ENCODE data around the gene ZNF530. TPM values are rescaled to one million over a fixed set of nuclear protein-coding genes. Genes with fewer than 3 reads are reported as not detected.

Gene ZNF530
- total RNA-seq (ENCODE audit: low replicate concordance): 0.70 and 4.1 TPM in 2 replicates

DNA sequence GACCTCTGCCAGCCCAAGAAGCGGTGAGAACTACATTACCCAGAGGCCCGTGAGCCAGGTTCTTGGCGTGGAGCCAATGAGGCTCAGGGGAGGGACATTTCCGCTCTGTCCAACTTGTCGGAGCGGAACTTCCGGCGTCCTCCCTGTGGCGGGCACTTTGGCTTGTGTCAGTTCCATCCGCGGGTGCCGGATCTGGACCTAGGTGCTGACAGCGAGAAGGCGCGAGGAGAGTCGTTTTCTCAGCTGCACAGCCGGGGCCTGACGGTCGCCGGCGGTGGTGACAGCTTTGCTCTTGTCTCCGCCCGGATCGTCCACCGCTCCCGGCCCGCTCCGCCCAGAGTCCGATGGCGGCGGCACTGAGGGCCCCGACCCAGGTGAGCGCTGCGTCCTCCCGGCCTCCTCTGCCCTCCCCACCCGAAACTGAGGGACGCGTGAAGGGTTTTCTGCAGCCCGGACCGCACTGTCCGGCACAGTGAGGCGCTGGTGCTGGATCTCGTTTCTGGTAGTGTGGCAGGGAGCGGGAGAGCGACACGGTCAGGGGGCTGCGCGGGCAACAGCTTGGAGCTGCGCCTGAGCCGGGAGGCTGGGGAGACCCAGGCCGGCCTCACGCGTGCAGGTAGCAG is at the start of gene ZNF530:
Gene ZNF530, plus strand, starts transcription at position 125 of the 623 bp plus-strand sequence. CDS start 4,461 bp downstream, outside the sequence.

GRCh38 chr19:57559404-57560025 is 40.2 kb upstream of the ZNF530 start, which contains the start of gene ZNF550:
ZNF550 (minus strand) TSS chr19:57559863; CDS start chr19:57559682, 181 bp downstream.

DNA sequence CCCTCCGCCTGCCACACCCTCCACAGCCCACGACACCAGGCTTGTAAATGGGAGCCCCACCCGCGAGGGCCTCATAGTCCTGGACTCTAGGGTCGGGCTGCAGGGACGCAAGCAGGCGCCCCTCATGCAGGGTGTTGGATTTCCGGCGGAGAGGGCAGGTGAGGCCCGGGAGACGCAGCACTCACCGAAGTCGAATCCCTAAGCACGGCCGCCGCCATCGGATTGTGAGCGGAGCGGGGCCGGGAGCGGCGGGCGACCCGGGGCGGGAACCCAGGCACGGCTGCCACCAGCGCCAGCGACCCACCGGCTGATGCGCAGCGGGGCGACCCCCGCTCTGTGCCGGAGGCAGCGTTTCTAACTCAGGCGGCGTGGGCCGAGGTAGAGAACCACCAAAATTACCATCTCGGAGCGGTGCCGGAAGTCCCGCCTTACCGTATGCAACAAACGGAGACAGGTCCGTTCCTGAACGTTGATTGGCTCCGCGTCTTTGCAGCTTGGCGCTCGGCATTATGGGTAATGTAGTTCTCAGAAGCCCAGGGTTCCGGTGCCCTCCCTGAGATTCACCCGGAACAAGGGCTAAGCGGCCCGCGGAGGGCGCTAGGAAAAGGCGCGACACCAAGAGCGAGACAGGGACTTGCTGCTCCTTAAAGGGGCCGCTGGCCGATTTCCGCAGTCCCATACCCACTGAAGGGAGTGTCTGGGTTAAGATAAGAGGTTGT is 21.0 kb upstream of the ZNF530 start, which contains the start of gene ZNF416:
Gene ZNF416, minus strand, starts transcription at position 425 of the 719 bp plus-strand sequence. Its CDS starts 207 bp downstream, at position 218.

DNA sequence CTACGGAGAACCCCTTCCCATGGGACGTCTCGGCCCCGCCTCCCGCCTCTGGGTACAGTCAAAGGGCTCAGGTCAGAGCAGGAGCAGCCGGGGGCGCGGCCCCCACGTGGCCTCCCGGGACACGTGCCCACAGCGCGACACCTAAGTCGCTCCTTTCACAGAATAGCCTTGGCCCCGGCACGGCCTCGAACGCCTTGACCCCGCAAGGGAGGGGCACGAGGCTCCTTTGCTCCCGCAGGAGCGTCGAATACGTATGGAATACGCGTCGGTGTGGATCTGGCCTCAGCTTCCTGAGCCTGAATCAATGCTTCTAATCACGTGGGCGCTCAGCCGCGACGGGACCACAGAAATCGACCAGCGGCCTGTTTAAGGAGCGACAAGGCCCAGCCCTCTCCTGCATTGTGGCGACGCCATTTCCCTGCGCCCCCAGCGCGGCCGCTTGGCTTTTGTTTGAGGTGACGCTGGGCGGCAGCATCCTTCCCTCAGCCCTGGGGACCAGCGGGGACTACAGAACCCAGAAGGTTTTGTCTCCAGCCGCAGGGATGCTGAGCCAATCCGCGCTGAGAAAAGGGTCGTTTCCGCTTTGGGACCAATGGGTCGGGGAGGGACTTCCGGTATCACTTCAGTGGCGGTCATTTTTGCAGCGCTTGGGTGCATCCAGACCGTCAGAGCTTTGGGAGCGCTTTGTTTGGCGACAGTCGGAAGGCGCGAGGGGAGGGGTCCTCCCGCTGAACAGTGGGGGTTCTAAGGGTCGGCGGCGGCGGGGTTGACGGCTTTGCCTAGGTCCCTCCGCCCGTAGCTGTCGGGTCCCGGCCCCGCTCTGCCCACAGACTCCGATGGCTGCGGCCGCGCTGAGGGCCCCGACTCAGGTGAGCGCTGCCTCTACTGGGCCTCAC is 15.9 kb upstream of the ZNF530 start, which contains the start of gene ZIK1:
Gene ZIK1, plus strand, starts transcription at position 625 of the 896 bp plus-strand sequence. Its CDS starts 212 bp downstream, at position 837.

GRCh38 chr19:57613941-57614743 is 14.5 kb downstream of the ZNF530 start, which contains the start of gene ZNF134:
ZNF134 (plus strand) TSS chr19:57614242; CDS start chr19:57619469, 5,227 bp downstream.

GRCh38 chr19:57632987-57633831 is 33.5 kb downstream of the ZNF530 start, which contains the start of gene ZNF211:
ZNF211 (plus strand) TSS chr19:57633168; CDS start chr19:57633347, 179 bp downstream.

Other genes starting within 250 kb of the ZNF530 start
- 9.2 and 10.5 TPM in 2 replicates for gene ZNF304, start 248.6 kb upstream of the ZNF530 start, total RNA-seq (ENCODE audit: low replicate concordance)
- 10.7 and 16.0 TPM in 2 replicates for gene TRAPPC2B, start 236.3 kb upstream of the ZNF530 start, total RNA-seq (ENCODE audit: low replicate concordance)
- gene ZNF547, start 236.3 kb upstream of the ZNF530 start, total RNA-seq (ENCODE audit: low replicate concordance): 4.3 and 10.6 TPM in 2 replicates
- 19.0 and 23.7 TPM in 2 replicates for gene ZNF548, start 210.0 kb upstream of the ZNF530 start, total RNA-seq (ENCODE audit: low replicate concordance)
- gene ZNF17, start 188.7 kb upstream of the ZNF530 start, total RNA-seq (ENCODE audit: low replicate concordance): 9.1 and 18.1 TPM in 2 replicates
- 8.2 and 17.4 TPM in 2 replicates for gene ZNF749, start 164.6 kb upstream of the ZNF530 start, total RNA-seq (ENCODE audit: low replicate concordance)
- gene VN1R1, start 142.7 kb upstream of the ZNF530 start, total RNA-seq (ENCODE audit: low replicate concordance): 0.23 and 0.30 TPM in 2 replicates
- gene ZNF772, start 122.3 kb upstream of the ZNF530 start, total RNA-seq (ENCODE audit: low replicate concordance): 13.1 and 25.6 TPM in 2 replicates
- gene ZNF419, start 112.1 kb upstream of the ZNF530 start, total RNA-seq (ENCODE audit: low replicate concordance): 8.2 and 23.2 TPM in 2 replicates
- gene ZNF773, start 99.9 kb upstream of the ZNF530 start, total RNA-seq (ENCODE audit: low replicate concordance): 9.1 and 27.1 TPM in 2 replicates
- 4.1 and 9.5 TPM in 2 replicates for gene ZNF549, start 72.5 kb upstream of the ZNF530 start, total RNA-seq (ENCODE audit: low replicate concordance)
- 5.0 and 10.6 TPM in 2 replicates for gene ZNF550, start 40.0 kb upstream of the ZNF530 start, total RNA-seq (ENCODE audit: low replicate concordance)
- gene ZNF416, start 21.0 kb upstream of the ZNF530 start, total RNA-seq (ENCODE audit: low replicate concordance): 4.8 and 6.3 TPM in 2 replicates
- 4.6 and 11.3 TPM in 2 replicates for gene ZIK1, start 15.7 kb upstream of the ZNF530 start, total RNA-seq (ENCODE audit: low replicate concordance)
- gene ZNF134, start 14.4 kb downstream of the ZNF530 start, total RNA-seq (ENCODE audit: low replicate concordance): 12.3 and 25.0 TPM in 2 replicates
- 10.9 and 13.9 TPM in 2 replicates for gene ZNF211, start 33.3 kb downstream of the ZNF530 start, total RNA-seq (ENCODE audit: low replicate concordance)
- not detected in 2 replicates for gene ZSCAN4, start 69.0 kb downstream of the ZNF530 start, total RNA-seq (ENCODE audit: low replicate concordance)
- gene ZNF551, start 82.1 kb downstream of the ZNF530 start, total RNA-seq (ENCODE audit: low replicate concordance): 4.0 and 7.0 TPM in 2 replicates
- gene ZNF154, start 109.3 kb downstream of the ZNF530 start, total RNA-seq (ENCODE audit: low replicate concordance): 4.4 and 4.9 TPM in 2 replicates
- gene ZNF671, start 127.7 kb downstream of the ZNF530 start, total RNA-seq (ENCODE audit: low replicate concordance): 9.6 and 11.1 TPM in 2 replicates
- gene ZNF776, start 146.9 kb downstream of the ZNF530 start, total RNA-seq (ENCODE audit: low replicate concordance): 11.8 and 17.5 TPM in 2 replicates
- gene ZNF586, start 169.8 kb downstream of the ZNF530 start, total RNA-seq (ENCODE audit: low replicate concordance): 12.6 and 15.9 TPM in 2 replicates
- gene ZNF552, start 215.0 kb downstream of the ZNF530 start, total RNA-seq (ENCODE audit: low replicate concordance): 3.4 and 3.7 TPM in 2 replicates
- gene ZNF587B, start 230.4 kb downstream of the ZNF530 start, total RNA-seq (ENCODE audit: low replicate concordance): 13.1 and 17.8 TPM in 2 replicates
- gene ZNF587, start 250.0 kb downstream of the ZNF530 start, total RNA-seq (ENCODE audit: low replicate concordance): 16.4 and 25.2 TPM in 2 replicates